Fibroblast of skin of right quadriceps (primary cell): ENCODE measurements around the gene ZNF496.
"Not testable (repeated sequence)": the region's sequence is repeated elsewhere in the genome, so short reads cannot be mapped to it uniquely, and the experiment has no call there.

Experiments used
- DNase-seq: peaks from one replicate; pipeline ENCODE4 v3.0.0-alpha.2; 2013

Gene ZNF496

DNA sequence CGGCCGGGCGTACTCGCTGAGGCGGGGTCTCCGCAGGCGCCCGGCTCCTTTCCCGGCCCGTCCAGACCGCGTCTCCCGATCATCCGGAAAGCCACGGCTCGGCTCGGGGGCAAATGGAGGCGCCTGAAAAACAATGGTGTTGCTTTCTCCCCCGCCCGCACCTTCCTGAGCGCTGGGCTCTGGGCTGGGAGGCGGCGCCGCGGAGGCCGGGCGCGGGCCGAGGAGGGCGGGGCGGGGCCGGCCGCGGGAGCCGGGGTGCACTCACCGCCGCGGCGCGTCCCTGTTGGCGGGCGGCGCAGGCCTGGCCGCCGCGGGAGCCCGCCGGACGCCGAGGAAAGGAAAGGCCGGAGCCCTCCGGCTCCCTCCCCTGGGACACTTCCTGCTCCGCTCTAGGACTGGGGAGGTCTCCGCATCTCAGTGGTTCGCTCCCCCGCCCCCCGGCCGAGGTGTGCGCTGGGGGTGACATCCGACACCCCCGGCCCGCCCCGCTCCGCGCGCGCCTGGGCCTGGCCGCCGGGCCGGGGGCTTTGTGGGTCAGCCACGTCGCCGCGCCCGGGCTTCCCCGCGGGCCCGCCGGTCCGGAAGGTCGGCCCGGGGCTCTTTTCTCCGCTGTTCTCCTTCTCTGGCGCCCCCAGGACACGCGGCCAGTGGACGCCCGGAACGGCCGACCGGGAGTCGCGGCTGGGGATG lies at the start of gene ZNF496:
ZNF496 (minus strand) TSS at position 343 of the 690 bp plus-strand sequence. CDS start 2,289 bp downstream, outside the sequence.
- DNase-seq, result peak; percentile 89

DNA sequence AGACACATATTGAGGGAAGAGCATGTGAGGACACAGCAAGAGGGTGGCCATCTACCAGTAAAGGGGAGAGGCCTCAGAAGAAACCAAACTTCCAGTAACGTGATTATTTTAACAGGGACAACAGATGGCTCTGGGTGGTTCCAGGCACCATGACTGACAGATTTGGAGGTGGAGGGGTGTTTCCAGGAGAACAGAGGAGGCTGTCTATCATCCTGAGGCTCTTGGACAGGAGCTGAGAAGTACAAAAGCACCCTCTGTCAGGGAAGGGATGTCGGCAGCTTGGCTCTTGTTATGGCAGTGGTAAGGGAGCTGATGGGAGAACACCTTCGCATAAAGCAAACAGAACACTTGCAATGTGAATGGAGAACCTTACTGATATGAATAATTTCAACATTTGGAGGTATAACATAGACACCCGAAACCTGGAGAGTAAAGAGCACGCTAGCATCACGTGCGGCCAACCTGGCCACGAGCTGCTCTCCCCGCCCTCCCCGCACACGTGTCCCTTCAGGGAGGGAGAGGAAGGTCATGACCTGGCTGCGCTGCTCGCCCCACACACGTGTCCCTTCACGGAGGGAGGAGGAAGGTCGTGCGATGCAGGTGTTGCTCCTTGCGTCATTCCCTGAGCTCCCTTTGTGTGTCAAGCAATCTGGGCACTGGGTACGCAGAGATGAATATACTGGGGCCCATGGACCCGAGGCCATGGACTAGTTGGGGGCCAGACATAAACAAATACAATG lies 46.8 kb upstream of the ZNF496 start:
- no peak for DNase-seq

DNA sequence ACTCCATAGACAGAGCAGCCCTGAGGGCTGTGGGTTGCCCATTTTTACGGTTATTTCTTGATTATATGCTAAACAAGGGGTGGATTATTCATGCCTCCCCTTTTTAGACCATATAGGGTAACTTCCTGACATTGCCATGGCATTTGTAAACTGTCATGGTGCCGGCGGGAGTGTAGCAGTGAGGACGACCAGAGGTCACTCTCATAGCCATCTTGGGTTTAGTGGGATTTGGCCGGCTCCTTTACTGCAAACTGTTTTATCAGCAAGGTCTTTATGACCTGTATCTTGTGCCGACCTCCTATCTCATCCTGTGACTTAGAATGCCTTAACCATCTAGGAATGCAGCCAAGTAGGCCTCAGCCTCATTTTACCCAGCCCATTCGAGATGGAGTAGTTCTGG lies 46.0 kb upstream of the ZNF496 start:
- not testable (repeated sequence) for DNase-seq

DNA sequence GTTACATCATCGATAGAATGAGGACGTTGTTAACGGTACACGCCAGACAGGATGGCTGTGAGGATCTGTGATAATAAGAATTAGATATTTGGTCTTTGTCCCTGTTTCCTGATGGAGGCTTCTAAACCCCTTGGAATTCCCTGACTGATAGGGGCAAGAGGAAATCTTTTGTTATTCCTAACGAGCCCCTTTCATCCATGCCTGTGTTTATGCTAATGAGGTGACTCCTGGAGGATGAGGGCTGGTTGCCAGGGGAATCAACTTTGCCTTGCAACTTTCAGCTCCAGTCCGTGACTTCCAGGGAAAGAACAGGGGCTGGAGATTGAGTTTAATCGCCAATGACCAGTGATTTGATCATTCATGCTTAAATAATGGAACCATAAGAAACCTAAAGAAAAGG lies 45.0 kb upstream of the ZNF496 start:
- DNase-seq, result no peak

DNA sequence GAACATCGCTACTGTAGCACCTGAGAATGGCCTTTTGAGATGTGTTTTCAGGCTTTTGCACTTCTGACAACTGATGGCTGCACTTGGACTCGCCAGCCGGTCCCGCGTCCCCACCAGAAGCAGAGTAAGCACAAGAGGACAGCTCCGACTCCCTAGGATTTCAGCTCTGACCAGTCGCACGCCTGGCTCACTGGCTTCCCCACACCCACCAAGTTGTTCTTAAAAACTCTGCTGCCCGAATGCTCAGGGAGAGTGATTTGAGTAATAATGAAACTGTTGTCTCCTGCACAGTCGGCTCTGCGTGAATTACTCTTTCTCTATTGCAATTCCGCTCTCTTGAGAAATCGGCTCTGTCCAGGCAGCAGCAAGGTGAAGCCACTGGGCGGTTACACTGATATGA lies 44.1 kb upstream of the ZNF496 start:
- DNase-seq, result no peak

DNA sequence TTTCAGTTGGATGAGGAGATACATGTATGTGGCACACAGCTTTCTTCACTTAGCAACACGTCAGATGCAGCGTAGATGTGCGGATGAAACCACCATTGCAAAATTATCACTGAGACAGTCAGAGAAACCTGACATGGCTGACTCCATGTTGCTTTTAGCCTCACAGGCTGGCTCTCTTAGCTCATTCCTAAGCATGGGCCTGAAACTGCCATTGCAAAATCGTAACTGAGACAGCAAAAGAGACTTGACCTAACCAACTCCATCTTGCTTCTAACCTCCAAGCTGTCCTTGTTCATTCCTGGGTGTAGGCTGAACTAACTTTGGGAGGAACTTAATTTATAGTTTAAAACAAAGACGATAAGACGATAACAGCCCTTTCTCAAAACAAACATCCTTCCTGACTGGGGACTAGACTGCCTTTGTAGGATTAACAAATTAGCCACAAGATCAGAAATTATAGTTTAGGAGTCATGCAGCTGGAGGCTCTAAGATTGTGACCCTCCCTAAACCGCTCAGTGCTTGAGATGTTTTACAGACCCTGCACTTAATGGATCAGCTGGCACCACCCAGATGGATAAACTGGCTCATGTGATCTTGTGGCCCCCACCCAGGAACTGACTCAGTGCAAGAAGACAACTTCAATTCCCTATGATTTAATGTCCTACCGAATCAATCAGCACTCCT lies 43.1 kb upstream of the ZNF496 start:
- not testable (repeated sequence) for DNase-seq

DNA sequence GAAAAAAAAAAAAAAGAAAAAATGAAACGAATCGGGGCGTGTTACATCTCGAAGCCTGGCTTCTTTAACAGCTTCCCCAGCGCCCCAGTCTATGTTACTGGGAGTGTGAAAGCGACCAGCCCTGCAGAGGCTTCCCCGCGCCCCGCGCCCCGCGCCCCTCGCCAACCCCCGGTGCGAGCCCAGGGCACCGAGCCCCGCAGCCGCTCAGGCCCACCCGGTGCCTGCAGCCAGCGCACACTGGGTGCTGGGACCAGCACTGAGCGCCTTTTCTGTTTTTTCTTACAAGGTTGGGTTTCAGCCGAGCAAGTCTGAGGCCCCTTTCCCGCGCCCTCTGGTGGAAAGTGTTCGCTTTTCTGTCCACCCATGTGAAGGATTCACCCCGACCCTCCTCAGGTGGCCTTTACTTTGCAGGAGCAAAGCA lies 42.1 kb upstream of the ZNF496 start:
- DNase-seq, result peak; percentile 21

DNA sequence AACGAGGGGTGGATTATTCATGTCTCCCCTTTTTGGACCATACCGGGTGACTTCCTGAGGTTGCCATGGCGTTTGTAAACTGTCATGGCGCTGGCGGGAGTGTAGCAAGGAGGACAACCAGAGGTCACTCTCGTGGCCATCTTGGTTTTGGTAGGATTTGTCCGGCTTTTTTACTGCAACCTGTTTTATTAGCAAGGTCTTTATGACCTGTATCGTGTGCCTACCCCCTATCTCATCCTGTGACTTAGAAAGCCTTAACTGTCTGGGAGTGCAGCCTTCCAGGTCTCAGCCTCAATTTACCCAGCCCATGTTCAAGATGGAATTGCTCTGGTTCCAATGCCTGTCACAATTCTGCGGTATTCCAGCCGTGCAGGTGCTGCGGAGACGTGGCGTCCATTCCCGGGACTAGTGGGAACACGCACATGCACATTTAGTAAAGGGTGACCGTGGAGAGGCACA lies 40.2 kb upstream of the ZNF496 start:
- DNase-seq, result no peak

DNA sequence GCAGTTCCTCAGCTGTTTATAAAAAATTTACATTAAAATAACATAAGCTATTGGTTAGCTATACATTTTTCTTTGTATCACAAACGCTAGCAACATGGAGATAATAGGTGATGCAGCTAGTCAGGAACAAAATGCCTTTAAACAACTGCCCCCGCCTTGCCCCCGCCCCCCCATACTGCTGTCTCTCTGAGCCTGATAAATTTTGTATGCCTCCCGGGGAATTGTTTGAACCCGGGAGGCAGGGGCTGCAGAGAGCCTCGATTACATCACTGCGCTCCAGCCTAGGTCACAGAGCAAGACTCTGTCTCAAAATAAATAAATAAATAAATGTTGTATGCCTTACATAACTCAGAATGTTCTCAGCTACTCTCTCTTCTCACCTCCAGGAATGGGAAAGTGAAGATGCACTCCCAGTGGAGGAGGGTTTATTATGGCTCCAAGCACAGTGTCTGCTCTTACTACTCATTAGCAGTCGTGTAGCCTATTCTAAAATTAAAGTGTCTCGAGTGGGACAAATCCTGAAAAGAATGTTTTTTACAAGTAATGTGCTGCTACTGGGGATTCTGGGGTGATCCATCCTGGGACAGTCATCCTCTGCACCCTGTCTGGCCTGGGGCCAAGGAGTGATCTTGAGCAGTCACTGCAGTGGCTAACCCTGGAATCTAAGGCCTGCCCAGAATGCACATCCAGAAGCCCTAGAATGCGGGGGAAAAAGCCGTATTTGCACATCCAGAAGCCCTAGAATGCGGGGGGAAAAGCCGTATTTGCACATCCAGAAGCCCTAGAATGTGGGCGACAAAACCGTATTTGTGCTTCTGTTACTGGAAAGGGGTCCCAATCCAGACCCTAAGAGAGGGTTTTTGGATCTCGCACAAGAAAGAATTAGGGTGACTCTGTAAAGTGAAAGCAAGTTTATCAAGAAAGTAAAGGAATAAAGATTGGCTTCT lies 39.4 kb upstream of the ZNF496 start:
- peak; percentile 26 for DNase-seq

DNA sequence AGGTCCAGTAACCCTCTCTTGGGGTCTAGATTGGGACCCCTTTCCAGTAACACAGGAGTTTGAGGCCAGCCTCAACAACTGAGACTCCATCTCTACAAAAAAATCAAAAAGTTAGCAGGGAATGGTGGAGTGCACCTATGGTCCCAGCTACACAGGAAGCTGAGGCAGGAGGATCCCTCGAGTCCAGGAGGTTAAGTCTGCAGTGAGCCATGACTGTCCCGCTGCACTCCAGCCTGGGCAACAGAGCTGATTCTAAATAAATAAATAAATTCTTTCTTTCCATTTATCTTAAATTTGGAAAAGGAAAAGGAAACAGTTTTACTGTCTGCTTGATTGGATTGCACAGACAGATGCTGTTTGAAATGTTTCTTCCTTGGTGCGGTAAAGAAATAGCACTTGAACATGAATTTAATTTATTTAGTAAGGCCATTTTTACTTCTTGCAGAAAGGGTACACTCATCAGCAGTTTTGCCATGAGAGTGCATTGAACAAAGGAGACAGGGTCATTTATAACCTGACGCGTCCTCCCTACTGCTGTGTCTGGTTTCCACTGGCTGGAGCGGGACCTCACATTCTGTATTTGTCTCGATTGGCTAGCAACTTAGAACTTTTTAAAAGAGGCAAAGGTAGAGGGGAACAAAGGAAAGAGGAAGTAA lies 37.0 kb upstream of the ZNF496 start:
- no peak for DNase-seq

DNA sequence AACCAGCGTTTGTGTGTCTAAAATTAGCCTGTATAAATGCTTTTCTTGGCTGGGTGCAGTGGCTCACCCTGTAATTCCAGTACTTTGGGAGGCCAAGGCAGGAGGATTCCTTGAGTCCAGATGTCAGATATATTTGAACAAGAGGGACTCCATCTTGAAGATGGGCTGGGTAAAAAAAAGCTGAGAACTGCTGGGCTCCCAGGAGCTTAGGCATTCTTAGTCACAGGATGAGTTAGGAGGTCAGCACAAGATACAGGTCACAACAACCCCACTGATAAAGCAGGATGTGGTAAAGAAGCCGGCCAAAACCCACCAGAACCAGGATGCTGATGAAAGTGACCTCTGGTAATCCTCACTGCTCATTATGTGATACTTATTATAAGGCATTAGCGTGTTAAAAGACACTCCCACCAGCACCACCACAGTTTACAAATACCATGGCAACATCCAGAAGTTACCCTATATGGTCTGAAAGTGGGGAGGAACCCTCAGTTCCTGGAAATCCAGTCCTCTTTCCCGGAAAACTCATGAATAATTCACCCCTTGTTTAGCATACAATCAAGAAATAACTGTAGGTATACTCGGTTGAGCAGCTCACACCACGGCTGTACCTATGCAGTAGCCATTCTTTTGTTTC lies 36.2 kb upstream of the ZNF496 start:
- DNase-seq, result no peak

DNA sequence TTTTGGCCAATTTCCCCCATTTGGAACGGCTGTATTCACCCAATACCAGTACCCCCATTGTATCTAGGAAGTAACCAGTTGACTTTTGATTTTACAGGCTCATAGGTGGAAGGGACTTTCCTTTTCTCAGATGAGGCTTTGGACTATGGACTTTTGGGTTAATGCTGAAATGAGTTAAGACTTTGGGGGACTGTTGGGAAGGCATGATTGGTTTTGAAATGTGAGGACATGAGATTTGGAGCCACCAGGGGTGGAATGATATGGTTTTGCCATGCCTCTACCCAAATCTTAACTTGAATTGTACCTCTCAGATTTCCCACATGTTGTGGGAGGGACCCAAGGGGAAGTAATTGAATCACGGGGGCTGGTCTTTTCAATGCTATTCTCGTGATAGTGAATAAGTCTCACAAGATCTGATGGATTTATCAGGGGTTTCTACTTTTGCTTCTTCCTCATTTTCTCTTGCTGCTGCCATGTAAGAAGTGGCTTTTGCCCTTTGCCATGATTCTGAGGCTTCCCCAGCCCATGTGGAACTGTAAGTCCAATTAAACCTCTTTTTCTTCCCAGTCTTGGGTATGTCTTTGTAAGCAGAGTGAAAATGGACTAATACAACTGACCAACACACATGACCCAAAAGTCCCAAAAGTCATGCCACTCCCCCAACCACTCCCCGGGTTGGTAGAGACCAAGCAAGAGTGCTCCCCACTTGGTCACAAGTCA lies 35.4 kb upstream of the ZNF496 start:
- DNase-seq, result no peak

DNA sequence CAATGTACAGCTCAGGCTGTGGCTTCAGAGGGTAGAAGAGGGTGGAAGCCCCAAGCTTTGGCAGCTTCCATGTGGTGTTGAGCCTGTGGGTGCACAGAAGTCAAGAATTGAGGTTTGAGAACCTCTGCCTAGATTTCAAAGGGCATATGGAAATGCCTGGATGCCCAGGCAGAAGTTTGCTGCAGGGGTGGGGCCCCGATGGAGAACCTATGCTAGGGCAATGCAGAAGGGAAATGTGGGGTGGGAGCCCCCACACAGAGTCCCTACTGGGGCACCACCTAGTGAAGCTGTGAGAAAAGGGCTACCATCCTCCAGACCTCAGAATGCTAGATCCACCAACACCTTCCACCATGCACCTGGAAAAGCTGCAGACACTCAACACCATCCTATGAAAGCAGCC lies 34.7 kb upstream of the ZNF496 start:
- not testable (repeated sequence) for DNase-seq

DNA sequence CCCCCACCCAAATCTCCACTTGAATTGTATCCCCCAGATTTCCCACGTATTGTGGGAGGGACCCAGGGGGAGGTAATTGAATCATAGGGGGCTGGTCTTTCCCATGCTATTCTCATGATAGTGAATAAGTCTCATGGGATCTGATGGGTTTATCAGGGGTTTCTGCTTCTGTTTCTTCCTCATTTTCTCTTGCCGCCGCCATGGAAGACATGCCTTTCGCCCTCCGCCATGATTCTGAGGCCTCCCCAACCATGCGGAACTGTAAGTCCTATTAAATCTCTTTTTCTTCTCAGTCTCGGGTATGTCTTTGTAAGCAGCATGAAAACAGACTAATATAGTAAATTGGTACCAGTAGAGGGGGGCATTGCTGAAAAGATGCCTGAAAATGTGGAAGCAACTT lies 33.4 kb upstream of the ZNF496 start:
- DNase-seq, result no peak

DNA sequence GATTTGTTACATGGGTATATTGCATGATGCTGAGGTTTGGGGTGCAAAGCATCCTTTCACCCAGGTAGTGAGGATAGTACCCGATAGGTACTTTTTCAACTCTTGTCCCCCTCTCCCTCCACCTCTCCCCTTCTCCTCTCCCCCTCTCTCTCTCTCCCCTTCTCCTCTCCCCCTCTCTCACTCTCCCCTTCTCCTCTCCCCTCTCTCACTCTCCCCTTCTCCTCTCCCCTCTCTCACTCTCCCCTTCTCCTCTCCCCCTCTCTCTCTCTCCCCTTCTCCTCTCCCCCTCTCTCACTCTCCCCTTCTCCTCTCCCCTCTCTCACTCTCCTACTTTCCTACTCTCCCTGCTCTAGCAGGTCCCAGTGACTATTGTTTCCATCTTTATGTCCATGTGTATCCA lies 31.3 kb upstream of the ZNF496 start:
- not testable (repeated sequence) for DNase-seq

DNA sequence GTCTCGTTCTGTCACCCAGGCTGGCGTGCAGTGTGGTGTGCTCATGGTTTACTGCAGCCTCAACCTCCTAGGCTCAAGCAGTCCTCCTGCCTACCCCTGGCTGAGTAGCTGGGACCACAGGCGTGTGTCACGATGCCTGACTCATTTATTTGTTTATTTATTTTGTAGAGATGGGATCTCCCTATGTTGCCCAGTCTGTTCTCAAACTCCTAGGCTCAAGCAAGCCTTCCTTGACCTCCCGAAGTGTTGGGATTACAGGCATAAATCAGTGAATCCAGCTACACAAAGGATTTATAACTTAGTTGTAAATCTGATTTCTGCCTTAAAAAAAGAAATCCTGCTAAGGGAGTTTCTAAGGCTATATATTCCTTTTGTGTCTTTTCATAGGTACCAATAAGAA lies 30.5 kb upstream of the ZNF496 start:
- no peak for DNase-seq

DNA sequence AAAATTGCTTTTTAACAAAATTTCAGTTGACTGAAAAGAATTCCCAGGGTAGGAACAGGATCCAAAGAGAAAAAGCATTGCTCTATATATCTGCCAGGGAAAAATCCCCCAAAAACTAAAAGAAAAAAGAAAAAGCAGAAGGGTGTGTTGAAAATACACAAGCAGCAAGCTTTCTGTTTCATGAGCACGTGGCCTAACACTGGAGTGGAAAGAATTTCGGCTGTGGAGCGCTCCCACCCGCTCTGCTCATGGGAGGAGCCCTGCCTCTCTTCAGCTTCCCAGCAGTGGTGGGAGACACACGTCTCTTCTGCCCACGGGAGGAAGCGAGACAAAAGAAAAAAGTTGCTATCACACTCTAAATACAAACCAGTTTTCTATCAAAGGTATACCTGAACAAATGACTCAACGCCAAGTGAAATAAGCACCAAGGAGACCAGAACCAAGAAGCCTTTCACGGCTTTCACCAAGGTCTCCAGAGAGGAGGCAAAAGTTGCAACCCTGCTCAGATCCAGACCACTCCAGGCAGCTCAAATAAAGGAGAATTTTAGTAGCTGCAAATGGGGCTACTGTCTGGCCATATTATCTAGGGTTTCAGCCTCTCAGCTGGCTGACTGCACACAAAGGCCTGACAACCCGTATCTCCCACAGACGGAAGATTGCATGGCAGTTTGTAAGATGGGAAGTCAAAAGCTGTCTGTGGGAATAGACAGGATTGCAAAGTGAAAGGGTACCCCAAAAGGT lies 29.5 kb upstream of the ZNF496 start:
- no peak for DNase-seq

DNA sequence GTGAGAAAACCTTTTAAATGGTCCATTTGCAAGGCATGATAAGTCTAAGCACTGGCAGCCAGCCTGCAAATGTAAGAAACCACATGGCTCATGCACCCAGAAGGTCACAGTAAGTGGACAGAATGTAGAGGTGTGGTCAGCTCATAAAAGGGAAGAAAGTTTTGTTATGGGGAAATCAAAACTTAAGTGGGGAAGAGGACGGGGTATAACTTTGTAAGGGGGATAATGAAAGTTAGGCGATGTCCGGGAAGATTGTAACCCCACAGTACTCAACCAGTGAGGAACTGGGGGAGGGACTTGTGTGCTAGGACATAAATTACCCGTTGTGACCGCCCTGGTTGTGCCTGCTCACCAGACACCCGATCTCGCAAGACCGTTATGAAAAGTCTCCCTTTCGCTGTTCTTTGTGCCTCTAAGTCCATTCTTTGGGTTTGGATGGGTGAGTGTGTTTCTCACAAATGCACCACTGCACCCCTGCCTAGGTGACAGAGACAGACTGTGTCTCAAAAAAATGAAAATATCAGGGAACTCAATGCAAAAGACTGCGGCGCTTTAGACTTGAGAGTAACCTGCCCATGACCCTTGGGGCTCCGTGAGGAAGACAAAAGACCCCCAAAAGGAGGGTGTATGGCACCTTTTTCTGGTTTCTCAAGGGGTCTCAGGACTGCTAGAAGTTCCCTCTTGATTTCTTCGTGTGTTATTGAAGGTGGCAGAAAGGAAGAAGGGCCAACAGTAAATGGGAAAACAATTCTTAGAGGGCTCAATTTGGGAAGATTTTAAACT lies 28.6 kb upstream of the ZNF496 start:
- no peak for DNase-seq

DNA sequence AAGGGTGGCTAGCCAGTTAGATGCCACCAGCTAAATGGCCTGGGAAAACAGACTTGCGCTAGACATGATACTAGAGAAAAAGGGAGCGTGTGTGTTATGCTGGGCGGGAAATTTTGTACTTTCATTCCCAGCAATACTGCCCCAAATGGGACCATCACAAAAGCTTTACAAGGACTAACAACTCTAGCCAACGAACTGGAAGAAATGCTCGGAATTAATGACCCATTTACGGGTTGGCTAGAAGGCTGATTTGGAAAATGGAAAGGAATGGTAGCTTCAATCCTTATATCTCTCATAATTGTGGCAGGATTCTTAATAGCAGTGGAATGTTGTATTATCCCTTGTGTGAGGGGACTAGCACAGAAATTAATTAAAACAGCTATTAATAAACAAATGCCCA lies 27.9 kb upstream of the ZNF496 start:
- no peak for DNase-seq
